ENCODE measurements around the gene PGS1. TPM values are rescaled to one million over a fixed set of nuclear protein-coding genes. Genes with fewer than 3 reads are reported as not detected.

The PGS1 gene
- total RNA-seq, 4 donors from 2014 or later = 30.7 to 45.9 (median 35.6) TPM

DNA sequence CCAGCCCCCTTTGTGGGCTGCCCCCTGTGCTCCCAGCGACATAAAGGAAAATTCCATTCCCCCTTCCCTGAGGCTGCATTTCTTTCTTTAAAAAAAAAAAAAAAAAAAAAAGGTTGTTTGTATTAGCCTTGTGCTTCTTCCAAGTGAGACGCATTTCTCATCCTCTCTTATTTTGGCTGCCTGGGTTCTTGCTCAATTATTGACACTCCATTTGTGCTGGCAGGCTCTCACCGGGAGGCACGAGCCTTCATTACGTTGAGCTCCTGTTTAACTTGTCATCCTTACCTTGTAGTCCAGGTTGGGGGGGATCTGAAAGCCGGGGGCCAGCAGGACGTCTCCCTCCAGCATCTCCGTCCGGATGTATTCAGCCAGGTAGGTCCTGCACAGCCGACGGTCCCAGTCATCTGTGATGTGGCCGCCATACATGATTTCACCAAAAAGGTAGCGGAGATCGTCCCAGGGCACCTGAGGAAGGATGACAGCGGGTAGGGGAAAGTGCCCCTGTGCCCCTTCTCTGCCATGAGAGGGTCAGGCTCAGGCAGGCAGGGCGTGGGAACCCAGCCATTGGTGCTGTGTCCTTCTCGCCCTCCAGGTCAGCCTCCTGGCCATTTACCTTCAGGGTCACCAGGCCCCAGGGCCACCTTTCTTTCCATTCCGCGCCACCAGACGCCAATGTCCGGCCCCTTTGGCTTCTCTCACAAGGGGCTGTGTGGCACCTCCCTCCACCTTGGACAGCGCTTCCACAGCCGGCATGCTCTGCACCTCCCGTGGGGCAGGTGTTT, 50.6 kb downstream of the PGS1 start:
- Histone ChIP-seq H3K4me1 (peaks cover 5 to 38% (median 27%) of the 10 kb centered on the region in 4 donors), H3K27ac (replicated peaks in 1 of 4) (peak overlapping the region in 2 of 4 donors; percentile 16 to 38), H3K4me3 (no peak overlapping the region), H3K36me3 (peaks cover 15 to 54% (median 48%) of the 10 kb centered on the region in 4 donors), H3K9me3 (no peaks in the 10 kb centered on the region), H3K27me3 (no peaks in the 10 kb centered on the region)
- WGBS = 81% methylated on average over 24 of the region's 24 CpGs
- TF ChIP-seq, protein P1, sequence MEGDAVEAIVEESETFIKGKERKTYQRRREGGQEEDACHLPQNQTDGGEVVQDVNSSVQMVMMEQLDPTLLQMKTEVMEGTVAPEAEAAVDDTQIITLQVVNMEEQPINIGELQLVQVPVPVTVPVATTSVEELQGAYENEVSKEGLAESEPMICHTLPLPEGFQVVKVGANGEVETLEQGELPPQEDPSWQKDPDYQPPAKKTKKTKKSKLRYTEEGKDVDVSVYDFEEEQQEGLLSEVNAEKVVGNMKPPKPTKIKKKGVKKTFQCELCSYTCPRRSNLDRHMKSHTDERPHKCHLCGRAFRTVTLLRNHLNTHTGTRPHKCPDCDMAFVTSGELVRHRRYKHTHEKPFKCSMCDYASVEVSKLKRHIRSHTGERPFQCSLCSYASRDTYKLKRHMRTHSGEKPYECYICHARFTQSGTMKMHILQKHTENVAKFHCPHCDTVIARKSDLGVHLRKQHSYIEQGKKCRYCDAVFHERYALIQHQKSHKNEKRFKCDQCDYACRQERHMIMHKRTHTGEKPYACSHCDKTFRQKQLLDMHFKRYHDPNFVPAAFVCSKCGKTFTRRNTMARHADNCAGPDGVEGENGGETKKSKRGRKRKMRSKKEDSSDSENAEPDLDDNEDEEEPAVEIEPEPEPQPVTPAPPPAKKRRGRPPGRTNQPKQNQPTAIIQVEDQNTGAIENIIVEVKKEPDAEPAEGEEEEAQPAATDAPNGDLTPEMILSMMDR (IDR thresholded peaks at IDR 0.05) = no peak
- no peak for TF ChIP-seq POLR2A (IDR thresholded peaks at IDR 0.05; ENCODE audit: low read depth)
- no peak for DNase-seq (ENCODE audit: extremely low spot score)
- intact Hi-C loops (cut with DNase I) = no loop called here

DNA sequence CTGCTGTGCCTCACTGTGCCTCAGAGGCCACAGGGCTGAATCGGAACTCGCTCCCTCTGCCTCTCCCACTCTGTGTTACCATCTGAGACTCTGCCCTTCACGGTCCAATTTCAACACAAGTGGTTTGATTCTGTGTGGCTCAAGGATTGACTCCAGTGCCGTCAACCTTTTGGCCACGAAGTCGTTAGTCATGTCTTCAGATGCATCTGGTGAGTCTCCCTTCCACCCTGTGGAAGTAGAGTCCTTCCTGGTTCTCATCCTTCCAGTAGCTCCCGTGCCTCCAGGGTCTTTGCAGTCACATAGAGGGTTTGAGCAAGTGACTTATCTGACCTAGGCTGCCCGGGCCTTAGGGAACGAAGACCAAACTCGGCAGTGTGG, 51.2 kb downstream of the PGS1 start:
- no peaks in the 10 kb centered on the region for H3K9me3 ChIP-seq
- H3K4me3 ChIP-seq = no peak overlapping the region
- no peak overlapping the region for H3K27ac ChIP-seq (replicated peaks in 1 of 4)
- DNase-seq (ENCODE audit: extremely low spot score) = no peak
- peaks cover 0 to under 1% (median 0%) of the 10 kb centered on the region in 4 donors for H3K27me3 ChIP-seq
- intact Hi-C loops (cut with DNase I) = no loop called here
- peaks cover 14 to 48% (median 43%) of the 10 kb centered on the region in 4 donors for H3K36me3 ChIP-seq
- H3K4me1 ChIP-seq = peaks cover 4 to 36% (median 27%) of the 10 kb centered on the region in 4 donors
- TF ChIP-seq, protein P1 (IDR thresholded peaks at IDR 0.05) = no peak
- TF ChIP-seq EP300 (IDR thresholded peaks at IDR 0.05) (no peak), POLR2AphosphoS5 (IDR thresholded peaks at IDR 0.05) (no peak), POLR2A (IDR thresholded peaks at IDR 0.05; ENCODE audit: low read depth) (no peak)
- 80% methylated on average over 9 of the region's 10 CpGs for WGBS

DNA sequence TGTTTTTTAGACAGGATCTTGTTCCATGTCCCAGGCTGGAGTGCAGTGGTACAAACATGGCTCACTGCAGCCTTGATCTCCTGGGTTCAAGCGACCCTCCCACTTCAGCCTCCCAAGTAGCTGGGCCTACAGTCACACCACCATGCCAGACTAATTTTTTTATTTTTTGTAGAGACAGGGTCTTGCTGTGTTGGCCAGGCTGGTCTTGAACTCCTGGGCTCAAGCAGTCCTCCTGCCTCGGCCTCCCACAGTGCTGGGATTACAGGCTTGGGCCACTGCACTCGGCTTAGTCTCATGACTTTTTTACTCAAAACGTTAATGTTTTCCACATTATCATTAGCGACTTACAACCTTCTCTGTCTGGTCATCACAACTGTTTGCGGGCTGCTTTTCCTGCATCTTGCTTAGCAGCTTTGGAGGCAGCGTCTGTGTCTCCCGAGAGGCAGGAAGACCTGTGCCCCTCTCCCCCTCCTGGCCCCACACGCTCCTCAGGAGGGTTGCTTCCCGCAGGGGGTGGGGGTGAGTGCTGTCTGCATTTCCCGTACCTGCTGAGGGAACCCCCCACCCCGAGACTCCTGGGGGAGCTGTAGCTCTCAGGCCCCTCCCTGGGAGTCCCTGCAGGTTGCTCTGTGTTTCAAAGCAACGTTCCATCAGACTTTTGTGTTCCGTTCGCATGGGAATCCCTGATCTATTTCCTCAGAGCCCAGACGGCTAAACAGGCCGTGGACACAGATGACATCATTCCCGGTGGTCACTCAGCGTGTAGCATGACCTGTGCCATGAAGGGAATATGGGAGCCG, 52.6 kb downstream of the PGS1 start:
- H3K27me3 ChIP-seq = peaks cover 0 to 11% (median 0%) of the 10 kb centered on the region in 4 donors
- TF ChIP-seq POLR2A (IDR thresholded peaks at IDR 0.05; ENCODE audit: low read depth) (no peak), EP300 (IDR thresholded peaks at IDR 0.05) (no peak), POLR2AphosphoS5 (IDR thresholded peaks at IDR 0.05) (no peak)
- TF ChIP-seq, protein P1 (IDR thresholded peaks at IDR 0.05) = no peak
- no peaks in the 10 kb centered on the region for H3K9me3 ChIP-seq
- H3K4me3 ChIP-seq = no peak overlapping the region
- DNase-seq (ENCODE audit: extremely low spot score) = no peak
- WGBS = 67% methylated on average over 20 of the region's 20 CpGs
- peaks cover 6 to 33% (median 30%) of the 10 kb centered on the region in 4 donors for H3K36me3 ChIP-seq
- intact Hi-C loops (cut with DNase I) = no loop called here
- no peak overlapping the region for H3K27ac ChIP-seq (replicated peaks in 1 of 4)
- H3K4me1 ChIP-seq = peaks cover 0 to 36% (median 27%) of the 10 kb centered on the region in 4 donors

DNA sequence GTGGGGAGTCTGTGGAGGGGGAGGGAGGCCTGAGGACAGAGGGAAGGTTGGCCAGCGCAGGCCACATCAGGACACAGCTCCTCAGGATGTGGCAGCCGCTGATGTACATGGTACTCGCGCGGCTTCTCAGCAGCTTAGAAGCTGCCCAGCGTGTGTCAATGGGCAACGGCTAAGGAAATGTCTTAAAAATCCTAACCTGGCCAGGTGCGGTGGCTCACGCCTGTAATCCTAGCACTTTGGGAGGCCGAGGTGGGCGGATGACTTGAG, 53.2 kb downstream of the PGS1 start:
- H3K27me3 ChIP-seq = peaks cover 0 to 12% (median 0%) of the 10 kb centered on the region in 4 donors
- TF ChIP-seq POLR2A (IDR thresholded peaks at IDR 0.05; ENCODE audit: low read depth) (no peak), EP300 (IDR thresholded peaks at IDR 0.05) (no peak), POLR2AphosphoS5 (IDR thresholded peaks at IDR 0.05) (no peak)
- TF ChIP-seq, protein P1 (IDR thresholded peaks at IDR 0.05) = no peak
- 89% methylated on average over 5 of the region's 11 CpGs for WGBS
- H3K27ac ChIP-seq (replicated peaks in 1 of 4) = no peak overlapping the region
- H3K9me3 ChIP-seq = no peaks in the 10 kb centered on the region
- intact Hi-C loops (cut with DNase I) = no loop called here
- no peak for DNase-seq (ENCODE audit: extremely low spot score)
- no peak overlapping the region for H3K4me3 ChIP-seq
- H3K36me3 ChIP-seq = peaks cover 6 to 28% (median 24%) of the 10 kb centered on the region in 4 donors
- H3K4me1 ChIP-seq = peaks cover 0 to 36% (median 27%) of the 10 kb centered on the region in 4 donors

Data from esophagus muscularis mucosa (tissue), 4 donors.